ENCODE results near the gene SRD5A2. TPM values are rescaled to one million over a fixed set of nuclear protein-coding genes. Genes with fewer than 3 reads are reported as not detected.
A peak's percentile ranks its signal among the peaks of the same experiment; 100 is the strongest.

Gene SRD5A2
- total and polyA plus RNA-seq, 5 donors, result not detected

GRCh38 chr2:31533036-31533435, 47.7 kb downstream of the SRD5A2 start:
- intact Hi-C loops (cut with DNase I), result no loop called here
- H3K27ac ChIP-seq (ENCODE audit: low read length), result no peak overlapping the region
- H3K4me1 ChIP-seq (ENCODE audit: control insufficient read depth, insufficient read depth, low read length), result no peaks in the 10 kb centered on the region
- ATAC-seq, result no peak
- no peak for DNase-seq
- WGBS, result 92% methylated on average over 1 of the region's 1 CpG
- H3K27me3 ChIP-seq (ENCODE audit: control insufficient read depth, insufficient read depth), result peaks cover 3% of the 10 kb centered on the region
- no peak overlapping the region for H3K4me3 ChIP-seq (ENCODE audit: low read length)
- no peaks in the 10 kb centered on the region for H3K9me3 ChIP-seq (ENCODE audit: control insufficient read depth, low read length)

- no peaks in the 10 kb centered on the region for H3K4me1 ChIP-seq (ENCODE audit: control insufficient read depth, insufficient read depth, low read length)
Observed at GRCh38 chr2:31531101-31531500, 49.6 kb downstream of the SRD5A2 start.

GRCh38 chr2:31529256-31529655, 51.5 kb downstream of the SRD5A2 start:
- DNase-seq (no peak), ATAC-seq (no peak)
- Histone ChIP-seq H3K4me3 (ENCODE audit: low read length) (no peak overlapping the region), H3K27ac (ENCODE audit: low read length) (no peak overlapping the region), H3K27me3 (ENCODE audit: control insufficient read depth, insufficient read depth) (peaks cover 3% of the 10 kb centered on the region), H3K4me1 (ENCODE audit: control insufficient read depth, insufficient read depth, low read length) (no peaks in the 10 kb centered on the region), H3K9me3 (ENCODE audit: control insufficient read depth, low read length) (no peaks in the 10 kb centered on the region)
- intact Hi-C loops (cut with DNase I), result loop anchor here in 3 of 4 donors (10.0 kb wide), 1 partner anchor 814 kb away; no protein-coding TSS in a partner anchor
- 87% methylated on average over 8 of the region's 8 CpGs for WGBS

More at GRCh38 chr2:31531101-31531500, 49.6 kb downstream of the SRD5A2 start:
- WGBS, result 87% methylated on average over 5 of the region's 5 CpGs
- ATAC-seq, result no peak
- Histone ChIP-seq H3K27me3 (ENCODE audit: control insufficient read depth, insufficient read depth) (peaks cover 3% of the 10 kb centered on the region), H3K27ac (ENCODE audit: low read length) (no peak overlapping the region), H3K4me3 (ENCODE audit: low read length) (no peak overlapping the region), H3K9me3 (ENCODE audit: control insufficient read depth, low read length) (no peaks in the 10 kb centered on the region)
- no peak for DNase-seq
- intact Hi-C loops (cut with DNase I), result no loop called here

GRCh38 chr2:31528823-31529222, 51.9 kb downstream of the SRD5A2 start:
- Histone ChIP-seq H3K9me3 (ENCODE audit: control insufficient read depth, low read length) (no peaks in the 10 kb centered on the region), H3K27me3 (ENCODE audit: control insufficient read depth, insufficient read depth) (peaks cover 3% of the 10 kb centered on the region), H3K4me1 (ENCODE audit: control insufficient read depth, insufficient read depth, low read length) (no peaks in the 10 kb centered on the region), H3K27ac (ENCODE audit: low read length) (no peak overlapping the region), H3K4me3 (ENCODE audit: low read length) (no peak overlapping the region)
- DNase-seq, result no peak
- ATAC-seq, result no peak
- intact Hi-C loops (cut with DNase I), result loop anchor here in 3 of 4 donors (10.0 kb wide), 1 partner anchor 814 kb away; no protein-coding TSS in a partner anchor
- WGBS, result 88% methylated on average over 6 of the region's 6 CpGs

- H3K4me3 ChIP-seq (ENCODE audit: low read length), result no peak overlapping the region
- peaks cover 3% of the 10 kb centered on the region for H3K27me3 ChIP-seq (ENCODE audit: control insufficient read depth, insufficient read depth)
- 75% methylated on average over 15 of the region's 15 CpGs for WGBS
- ATAC-seq (no peak), DNase-seq (no peak)
- intact Hi-C loops (cut with DNase I), result loop anchor here in 3 of 4 donors (10.0 kb wide), 1 partner anchor 812 kb away; no protein-coding TSS in a partner anchor
- H3K4me1 ChIP-seq (ENCODE audit: control insufficient read depth, insufficient read depth, low read length), result no peaks in the 10 kb centered on the region
- no peak overlapping the region for H3K27ac ChIP-seq (ENCODE audit: low read length)
- no peaks in the 10 kb centered on the region for H3K9me3 ChIP-seq (ENCODE audit: control insufficient read depth, low read length)
Observed at GRCh38 chr2:31526946-31527732, 53.6 kb downstream of the SRD5A2 start.

GRCh38 chr2:31525876-31526275, 54.9 kb downstream of the SRD5A2 start:
- WGBS, result 60% methylated on average over 5 of the region's 5 CpGs
- DNase-seq, result peak in 1 of 3 donors; percentile 53
- intact Hi-C loops (cut with DNase I), result loop anchor here in 3 of 4 donors (10.0 kb wide), 1 partner anchor 811 kb away; no protein-coding TSS in a partner anchor
- Histone ChIP-seq H3K27ac (ENCODE audit: low read length) (no peak overlapping the region), H3K4me3 (ENCODE audit: low read length) (no peak overlapping the region), H3K4me1 (ENCODE audit: control insufficient read depth, insufficient read depth, low read length) (no peaks in the 10 kb centered on the region), H3K9me3 (ENCODE audit: control insufficient read depth, low read length) (no peaks in the 10 kb centered on the region), H3K27me3 (ENCODE audit: control insufficient read depth, insufficient read depth) (peaks cover 3% of the 10 kb centered on the region)
- no peak for ATAC-seq

- DNase-seq, result no peak
- intact Hi-C loops (cut with DNase I), result loop anchor here in 3 of 4 donors (10.0 kb wide), 1 partner anchor 810 kb away; no protein-coding TSS in a partner anchor
Observed at GRCh38 chr2:31524592-31524991, 56.1 kb downstream of the SRD5A2 start.

GRCh38 chr2:31523871-31524492, 56.8 kb downstream of the SRD5A2 start:
- no peak for ATAC-seq
- Histone ChIP-seq H3K27me3 (ENCODE audit: control insufficient read depth, insufficient read depth) (no peaks in the 10 kb centered on the region), H3K4me1 (ENCODE audit: control insufficient read depth, insufficient read depth, low read length) (no peaks in the 10 kb centered on the region), H3K4me3 (ENCODE audit: low read length) (no peak overlapping the region), H3K9me3 (ENCODE audit: control insufficient read depth, low read length) (no peaks in the 10 kb centered on the region), H3K27ac (ENCODE audit: low read length) (no peak overlapping the region)
- DNase-seq, result no peak
- intact Hi-C loops (cut with DNase I), result loop anchor here in 3 of 4 donors (10.0 kb wide), 1 partner anchor 809 kb away; no protein-coding TSS in a partner anchor
- WGBS, result 27% methylated on average over 8 of the region's 8 CpGs

More at GRCh38 chr2:31524592-31524991, 56.1 kb downstream of the SRD5A2 start:
- H3K9me3 ChIP-seq (ENCODE audit: control insufficient read depth, low read length), result no peaks in the 10 kb centered on the region
- H3K27ac ChIP-seq (ENCODE audit: low read length), result no peak overlapping the region
- ATAC-seq, result no peak
- H3K4me3 ChIP-seq (ENCODE audit: low read length), result no peak overlapping the region
- no peaks in the 10 kb centered on the region for H3K4me1 ChIP-seq (ENCODE audit: control insufficient read depth, insufficient read depth, low read length)
- WGBS, result 80% methylated on average over 4 of the region's 4 CpGs
- no peaks in the 10 kb centered on the region for H3K27me3 ChIP-seq (ENCODE audit: control insufficient read depth, insufficient read depth)

- Histone ChIP-seq H3K27me3 (ENCODE audit: control insufficient read depth, insufficient read depth) (no peaks in the 10 kb centered on the region), H3K4me1 (ENCODE audit: control insufficient read depth, insufficient read depth, low read length) (no peaks in the 10 kb centered on the region), H3K9me3 (ENCODE audit: control insufficient read depth, low read length) (no peaks in the 10 kb centered on the region), H3K27ac (ENCODE audit: low read length) (no peak overlapping the region), H3K4me3 (ENCODE audit: low read length) (no peak overlapping the region)
- 80% methylated on average over 4 of the region's 4 CpGs for WGBS
- intact Hi-C loops (cut with DNase I), result loop anchor here in 3 of 4 donors (10.0 kb wide), 1 partner anchor 808 kb away; no protein-coding TSS in a partner anchor
- ATAC-seq (no peak), DNase-seq (no peak)
Observed at GRCh38 chr2:31522786-31523185, 58.0 kb downstream of the SRD5A2 start.

GRCh38 chr2:31517442-31518203, 63.1 kb downstream of the SRD5A2 start:
- Histone ChIP-seq H3K4me1 (ENCODE audit: control insufficient read depth, insufficient read depth, low read length) (no peaks in the 10 kb centered on the region), H3K4me3 (ENCODE audit: low read length) (no peak overlapping the region), H3K27ac (ENCODE audit: low read length) (no peak overlapping the region), H3K27me3 (ENCODE audit: control insufficient read depth, insufficient read depth) (no peaks in the 10 kb centered on the region), H3K9me3 (ENCODE audit: control insufficient read depth, low read length) (no peaks in the 10 kb centered on the region)
- ATAC-seq, result no peak
- DNase-seq, result no peak
- intact Hi-C loops (cut with DNase I), result no loop called here
- WGBS, result 74% methylated on average over 7 of the region's 7 CpGs
